NCI-H146 treated with DMSO at 0.1 percent for 48 hours (cell line): Measurements from ENCODE around the gene N4BP2L2.

Experiments used
- DNase-seq: peaks from one replicate; lab custom pipeline; 2025; ENCODE audit not compliant: unreplicated experiment; lab: John Stamatoyannopoulos, UW

N4BP2L2 gene

DNA sequence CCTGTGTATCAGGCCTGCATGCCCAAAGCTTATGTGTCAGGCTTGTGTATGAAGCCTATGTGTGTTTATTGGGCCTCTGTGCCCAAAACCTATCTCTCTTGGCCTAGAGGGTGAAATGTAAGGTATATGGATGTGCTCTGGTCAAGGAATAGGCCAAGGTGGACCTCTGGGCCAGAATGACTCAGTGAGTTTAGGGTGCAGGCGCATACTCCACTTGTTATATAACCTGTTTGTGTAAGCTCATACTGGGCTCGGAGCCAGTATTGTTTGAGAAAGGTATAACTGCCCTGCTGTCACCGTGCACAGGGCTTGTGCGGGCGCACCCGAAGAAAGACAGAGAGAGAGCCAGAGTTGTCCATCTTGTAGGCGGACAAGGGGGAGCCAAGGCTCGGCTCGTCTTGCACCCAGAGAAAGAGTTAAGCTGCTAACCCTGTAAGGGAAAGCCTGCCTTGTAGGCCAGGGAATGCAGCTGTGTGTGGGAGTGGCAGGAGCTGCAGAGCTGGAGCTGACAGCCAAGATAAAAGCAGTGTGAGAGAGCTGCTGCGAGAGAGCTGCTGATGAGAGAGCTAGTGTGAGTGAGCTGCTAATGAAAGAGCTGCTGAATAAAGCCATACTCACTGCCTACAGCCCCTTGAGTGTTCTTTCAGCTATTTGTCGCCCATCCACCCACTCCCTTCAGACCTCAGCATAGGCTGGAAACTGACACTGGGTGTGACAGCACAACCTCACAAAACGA, 67.2 kb downstream of the N4BP2L2 start:
- DNase-seq = no peak

DNA sequence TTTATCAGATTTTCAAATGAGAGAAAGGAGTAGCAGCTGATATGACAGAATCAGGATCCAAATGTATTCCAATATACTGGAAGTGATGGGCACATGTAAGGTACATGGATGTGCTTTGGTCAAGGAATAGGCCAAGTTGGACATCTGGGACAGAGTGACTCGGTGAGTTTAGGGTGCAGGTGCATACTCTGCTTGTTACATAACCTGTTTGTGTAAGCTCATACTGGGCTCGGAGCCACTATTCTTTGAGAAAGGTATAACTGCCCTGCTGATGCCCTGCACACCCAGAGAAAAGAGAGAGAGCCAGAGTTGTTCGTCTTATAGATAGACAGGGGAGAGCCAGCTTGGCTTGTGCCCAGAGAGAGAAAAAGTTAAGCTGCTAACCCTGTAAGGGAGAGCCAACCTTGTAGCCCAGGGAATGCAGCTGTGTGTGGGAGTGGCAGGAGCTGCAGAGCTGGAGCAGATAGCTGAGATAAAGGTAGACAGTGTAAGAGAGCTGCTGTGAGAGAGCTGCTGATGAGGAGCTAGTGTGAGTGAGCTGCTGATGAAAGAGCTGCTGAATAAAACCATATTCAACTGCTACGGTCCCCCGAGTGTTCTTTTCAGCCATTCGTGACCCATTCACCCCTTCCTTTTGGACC, 70.0 kb downstream of the N4BP2L2 start:
- no peak for DNase-seq

DNA sequence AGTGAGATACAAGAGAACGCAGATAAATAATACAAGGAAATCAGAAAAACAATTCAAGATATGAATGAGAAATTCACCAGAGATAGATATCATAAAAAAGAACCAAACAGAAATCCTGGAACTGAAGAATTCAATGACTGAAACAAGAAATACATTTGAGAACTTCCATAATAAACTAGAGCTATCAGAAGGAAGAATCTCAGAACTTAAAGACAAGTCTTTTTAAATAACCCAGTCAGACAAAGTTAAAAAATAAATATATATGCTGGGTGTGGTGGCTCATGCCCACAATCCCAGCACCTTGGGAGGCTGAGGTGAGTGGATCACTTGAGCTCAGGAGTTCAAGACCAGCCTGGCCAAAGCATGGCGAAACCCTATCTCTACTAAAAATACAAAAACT, 82.0 kb downstream of the N4BP2L2 start:
- no peak for DNase-seq

DNA sequence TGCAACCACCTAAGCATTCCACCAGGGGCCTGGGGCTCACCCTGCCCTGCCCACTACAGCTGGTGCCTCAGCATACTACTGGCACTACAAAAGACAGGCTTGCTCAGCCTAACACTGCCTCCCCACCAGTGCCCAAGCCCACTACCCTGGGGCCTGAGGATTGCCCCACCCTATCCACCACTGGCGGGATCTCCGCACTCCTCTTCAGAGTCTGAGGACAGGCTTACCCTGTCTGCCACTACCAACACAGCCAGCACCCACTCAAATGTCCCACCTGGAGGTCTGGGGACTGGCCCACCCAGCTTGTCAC, 83.0 kb downstream of the N4BP2L2 start:
- no peak for DNase-seq

DNA sequence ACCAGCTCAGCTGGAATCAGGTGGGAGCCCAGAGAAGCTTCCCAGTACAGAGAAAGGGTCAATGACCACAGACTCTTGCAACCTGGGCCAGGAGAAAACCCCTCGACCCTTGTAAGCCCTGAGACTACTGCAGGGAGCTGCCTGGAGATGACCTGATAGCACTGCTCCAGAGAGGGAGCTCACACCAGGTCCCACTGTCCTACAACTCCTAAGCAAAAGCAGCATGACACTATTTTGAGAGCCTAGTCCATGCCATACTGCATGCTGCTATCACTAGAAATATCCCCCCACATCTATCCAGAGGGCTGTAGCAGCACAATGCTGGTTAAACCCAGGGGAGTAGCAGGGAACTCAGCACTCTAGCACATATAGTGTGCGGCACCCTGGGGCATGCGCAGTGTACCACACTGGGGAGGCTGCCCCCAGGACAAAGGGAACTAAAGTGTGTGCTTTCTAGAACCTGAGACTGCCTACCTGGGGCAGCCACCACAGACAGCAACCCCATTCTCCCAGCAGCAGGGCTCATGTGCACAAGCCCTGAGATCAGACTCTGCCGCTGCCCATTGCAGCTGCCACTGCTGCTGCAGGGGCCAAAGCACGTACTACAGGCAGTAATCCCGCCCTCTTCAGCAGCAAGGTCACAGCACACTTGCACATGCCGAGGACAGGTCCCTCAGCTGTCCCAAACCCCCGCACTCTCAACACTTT, 83.6 kb downstream of the N4BP2L2 start:
- DNase-seq = no peak

DNA sequence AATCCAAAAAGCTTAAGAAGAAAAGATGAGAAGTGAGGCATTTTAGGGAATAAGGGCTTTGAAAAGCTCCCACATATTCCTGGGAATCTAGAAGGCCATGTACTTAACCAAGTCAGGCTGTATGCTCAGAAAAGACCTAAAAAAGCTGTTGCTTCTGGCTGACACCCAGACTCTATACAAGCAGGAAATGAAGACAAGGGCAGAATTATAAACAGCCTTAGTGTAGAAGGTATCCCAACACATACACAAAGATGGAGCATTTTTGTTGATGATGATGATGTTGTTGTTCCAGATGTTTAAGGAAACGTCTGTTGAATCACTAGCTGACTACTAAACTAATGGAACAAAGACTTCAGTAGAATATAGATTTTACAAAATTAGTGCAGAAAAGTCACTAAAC, 84.6 kb downstream of the N4BP2L2 start:
- DNase-seq = no peak

DNA sequence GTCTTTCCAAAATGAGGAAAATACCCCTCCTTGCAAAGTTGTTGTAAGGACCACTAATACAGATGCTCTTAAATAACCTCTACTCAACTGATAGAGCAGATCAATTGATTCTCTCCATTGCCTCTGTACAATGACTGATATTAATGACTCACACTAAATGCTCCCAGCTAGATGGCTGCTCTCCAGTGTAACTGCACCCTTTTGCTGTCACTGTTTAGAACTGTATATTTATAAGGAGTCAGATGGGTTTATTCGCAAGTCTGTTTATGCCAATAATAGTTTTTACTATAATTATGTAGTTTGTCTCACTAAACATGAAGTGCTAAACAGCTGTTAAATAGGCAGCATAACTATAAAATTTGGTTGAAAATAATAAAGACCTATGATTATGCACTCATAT, 89.6 kb downstream of the N4BP2L2 start:
- no peak for DNase-seq

DNA sequence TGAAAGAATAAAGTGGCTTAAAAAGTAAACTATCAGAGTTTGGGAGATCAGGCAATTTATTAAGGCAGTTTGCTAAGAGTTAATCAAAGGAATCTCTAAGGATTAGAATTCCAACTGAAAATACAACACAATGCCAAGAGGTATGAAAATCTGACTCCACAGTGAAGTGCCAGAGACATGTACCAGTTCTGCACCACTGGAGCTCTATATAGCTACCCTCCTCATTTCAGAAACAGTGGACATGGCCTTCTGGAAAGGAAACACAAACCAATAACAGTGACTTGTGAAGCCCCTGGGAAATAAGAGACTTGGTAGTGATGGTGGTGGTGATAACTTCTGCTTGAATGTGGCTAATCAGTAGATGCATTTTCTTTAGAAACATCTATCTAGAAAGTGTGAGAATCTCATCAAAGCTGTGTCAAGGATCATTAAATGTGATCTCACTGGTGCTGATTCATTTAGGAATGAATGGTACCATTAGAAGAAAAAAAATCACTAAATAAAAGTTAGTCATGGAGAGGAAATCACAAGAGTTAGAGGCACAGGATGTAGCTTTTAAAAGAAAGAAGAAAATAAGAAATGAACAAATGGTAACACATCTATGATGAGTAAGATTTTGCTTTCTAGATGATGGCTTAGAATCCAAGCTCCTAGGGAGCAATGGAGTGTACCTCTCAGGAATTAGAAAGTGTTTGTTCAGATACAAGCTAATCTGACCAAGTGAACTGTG, 90.5 kb downstream of the N4BP2L2 start:
- DNase-seq = no peak

DNA sequence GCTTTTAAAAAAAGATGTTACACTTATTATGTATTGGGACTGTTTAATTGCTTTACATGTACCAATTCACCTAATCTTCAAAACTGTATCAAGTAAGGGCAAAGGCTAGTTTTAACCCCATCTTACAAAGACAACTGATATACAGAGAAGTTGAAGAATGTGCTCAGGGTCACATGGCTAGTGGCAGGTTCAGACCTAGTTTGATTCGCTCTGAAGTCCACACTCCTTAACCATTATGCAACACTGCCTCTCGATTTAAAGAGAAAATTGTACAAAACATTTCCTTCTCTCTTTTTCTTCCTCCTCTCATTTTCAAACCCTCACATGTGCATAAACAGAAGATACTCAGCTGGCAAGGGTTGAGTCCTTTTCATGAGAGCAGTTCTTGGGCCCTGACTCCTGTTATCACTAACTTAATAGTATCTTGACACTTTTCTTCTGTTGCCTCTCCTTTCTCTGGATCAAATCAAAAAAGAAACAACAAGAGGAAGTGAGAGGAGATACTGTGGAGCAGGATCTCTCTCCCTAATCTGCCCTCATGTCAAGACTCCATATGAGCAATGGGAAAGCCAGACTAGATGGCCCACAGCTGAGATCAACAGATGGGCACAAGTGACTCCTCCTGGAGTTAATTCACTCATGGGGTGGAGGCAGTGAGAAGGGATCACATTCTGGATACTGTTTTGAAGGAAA, 91.7 kb downstream of the N4BP2L2 start:
- no peak for DNase-seq

DNA sequence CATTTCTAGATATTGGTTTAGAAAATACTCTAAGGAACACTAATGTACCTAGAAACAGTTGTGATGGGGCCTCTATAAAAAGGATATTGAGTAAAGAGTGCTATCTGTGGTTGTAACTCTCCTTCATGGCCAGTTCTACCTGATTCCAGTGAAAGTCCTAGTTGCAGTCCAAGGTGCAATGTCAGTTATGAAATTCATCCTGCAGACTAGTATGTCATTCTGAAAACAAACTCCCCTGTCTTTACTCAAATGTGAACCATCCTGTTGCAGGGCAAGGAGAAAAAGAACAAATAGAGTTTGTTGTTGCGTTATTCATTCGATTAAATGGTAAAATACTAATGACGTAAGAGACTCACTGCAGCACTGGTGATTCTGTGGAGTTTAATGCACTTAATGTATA, 92.4 kb downstream of the N4BP2L2 start:
- no peak for DNase-seq

DNA sequence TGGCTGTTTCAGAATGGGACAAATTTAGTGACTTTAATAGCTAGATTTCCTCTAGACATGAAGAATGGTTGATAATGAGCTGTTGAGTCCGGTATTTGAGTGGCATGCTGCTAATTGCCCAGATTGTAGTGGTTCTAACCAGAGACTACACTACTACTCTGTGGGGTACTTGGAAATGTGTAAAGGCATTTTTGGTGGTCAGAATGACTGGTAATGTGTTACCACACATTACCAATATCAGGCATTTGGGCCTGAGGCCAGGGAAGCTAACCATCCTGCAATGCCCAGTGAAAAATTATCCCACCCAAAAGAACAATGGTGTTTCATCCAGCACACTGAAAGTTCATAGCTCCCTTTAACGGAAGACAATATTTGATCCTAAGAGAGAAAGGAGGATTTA, 93.1 kb downstream of the N4BP2L2 start:
- no peak for DNase-seq

DNA sequence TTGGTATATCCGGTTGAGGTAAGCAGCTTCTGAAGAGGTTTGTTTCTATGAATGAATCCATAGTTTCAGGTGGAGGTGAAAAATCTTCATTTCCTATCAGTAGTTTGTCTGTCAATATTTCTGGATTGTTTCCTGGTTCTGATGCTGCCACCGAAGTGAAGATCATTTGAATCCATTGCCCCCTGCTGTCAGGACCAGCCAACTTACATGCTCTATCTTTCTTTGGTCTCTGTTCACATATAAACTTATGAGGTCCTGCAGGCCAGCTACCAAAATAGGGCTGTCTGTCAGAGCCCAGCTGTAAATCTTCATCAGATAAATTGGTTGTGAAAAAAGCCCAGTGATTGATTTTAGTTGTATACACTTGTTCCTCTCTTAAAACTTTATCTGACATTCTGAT, 95.5 kb downstream of the N4BP2L2 start:
- peak; percentile 1 for DNase-seq

DNA sequence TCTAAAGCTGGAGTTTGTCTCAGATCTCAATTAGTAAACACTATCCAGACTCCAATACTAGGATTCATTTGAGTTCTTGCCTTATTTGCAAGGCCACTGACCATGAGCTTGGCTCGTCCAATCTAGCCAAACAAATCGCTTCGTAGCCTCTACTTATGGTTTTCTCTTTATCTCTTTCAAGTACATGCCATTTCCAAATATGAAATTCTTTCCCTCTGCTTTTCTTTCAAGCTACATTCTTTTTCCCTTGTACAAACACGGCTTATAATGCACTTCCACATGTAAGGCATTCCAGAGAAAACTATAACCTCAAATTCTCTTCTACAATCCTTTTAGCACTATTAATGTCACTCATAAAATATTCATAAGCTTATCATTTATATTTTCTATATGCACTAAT, 99.7 kb downstream of the N4BP2L2 start:
- no peak for DNase-seq

DNA sequence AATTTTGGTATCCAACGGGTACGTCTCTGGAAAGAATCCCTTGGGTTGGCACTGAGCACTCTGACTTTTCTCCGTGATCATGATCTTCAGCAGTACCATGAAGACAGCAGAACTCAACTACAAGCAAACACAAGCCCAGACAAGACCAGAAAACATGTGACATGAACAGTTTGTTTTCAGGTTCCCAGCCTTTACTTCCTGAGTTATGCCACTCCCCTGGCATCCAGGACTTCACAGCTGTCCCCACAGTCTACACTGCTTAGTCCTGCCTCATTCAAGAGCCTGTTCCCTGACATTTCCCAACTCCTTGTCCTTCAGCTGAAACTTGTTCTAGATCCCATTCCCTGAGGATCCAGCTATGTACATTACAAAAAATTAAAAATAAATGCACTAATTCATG, 105.7 kb downstream of the N4BP2L2 start:
- DNase-seq = no peak

DNA sequence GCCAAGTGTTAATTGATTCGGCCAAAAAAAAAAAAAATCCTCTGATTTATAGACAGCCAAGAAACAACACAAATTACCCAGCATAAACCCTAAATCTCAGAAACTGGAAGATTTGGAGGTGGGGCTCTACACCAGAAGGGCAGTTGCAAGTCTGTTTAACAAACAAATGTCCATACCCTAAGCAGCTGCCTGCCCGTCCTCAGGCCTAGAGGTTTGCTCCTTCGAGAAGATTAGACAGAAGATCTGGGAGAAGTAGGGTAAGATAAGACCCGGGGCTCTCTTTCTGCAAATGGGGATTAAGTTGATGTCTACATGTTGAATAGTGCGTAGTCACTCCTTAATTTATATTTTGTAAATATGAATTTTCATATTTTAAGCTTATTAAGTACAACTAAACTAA, 107.2 kb downstream of the N4BP2L2 start:
- DNase-seq = no peak

DNA sequence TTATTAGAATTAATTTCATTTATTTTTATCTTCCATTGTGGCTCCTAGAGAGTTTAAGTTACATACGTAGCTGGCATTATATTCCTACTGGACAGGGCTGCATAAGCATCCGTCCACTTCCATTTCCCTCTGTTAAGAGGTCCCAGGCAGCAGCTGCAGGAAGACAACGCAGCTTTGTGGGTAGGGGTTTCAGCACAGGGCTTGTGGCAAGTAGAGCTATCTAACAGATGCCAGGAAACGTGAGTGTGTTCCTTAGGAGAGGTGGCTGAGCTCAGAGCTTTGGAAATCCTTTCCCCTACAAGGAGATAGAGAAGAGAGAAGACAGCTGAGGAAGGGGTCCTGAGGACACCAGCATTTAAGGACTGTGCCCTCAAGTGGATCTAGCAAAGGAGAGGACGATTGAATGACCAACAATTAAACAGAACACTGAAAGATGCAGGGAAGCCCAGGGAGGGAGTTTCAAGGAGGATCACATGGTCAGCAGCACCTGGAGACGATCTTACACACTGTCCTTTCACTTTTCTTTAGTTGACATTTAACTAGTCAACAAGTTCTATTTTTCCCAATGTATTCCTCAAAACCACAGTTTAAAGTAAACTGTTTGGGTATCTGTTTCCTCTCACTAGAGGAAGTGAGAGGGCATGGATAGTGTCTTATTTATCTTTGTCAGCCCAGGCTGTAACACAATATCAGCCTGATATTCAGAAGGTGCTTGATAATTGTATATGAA, 108.4 kb downstream of the N4BP2L2 start:
- DNase-seq = no peak

DNA sequence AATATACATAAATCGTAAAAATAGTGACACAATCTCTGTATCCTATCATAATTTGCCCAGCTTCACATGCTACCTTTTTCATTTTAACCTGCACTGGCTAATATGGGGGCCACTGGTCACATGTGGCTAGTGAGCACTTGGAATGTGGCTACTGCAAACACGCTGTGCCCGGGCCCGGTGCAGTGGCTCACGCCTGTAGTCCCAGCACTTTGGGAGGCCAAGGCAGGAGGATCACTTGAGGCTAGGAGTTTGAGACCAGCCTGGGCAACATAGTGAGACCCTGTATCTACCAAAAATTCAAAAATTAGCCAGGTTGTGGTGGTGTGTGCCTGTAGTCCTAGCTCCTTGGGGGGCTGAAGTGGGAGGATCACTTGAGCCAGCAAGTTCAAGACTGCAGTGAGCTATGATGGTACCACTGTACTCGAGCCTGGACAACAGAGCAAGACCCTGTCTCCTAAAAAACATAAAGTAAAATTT, 109.1 kb downstream of the N4BP2L2 start:
- no peak for DNase-seq

DNA sequence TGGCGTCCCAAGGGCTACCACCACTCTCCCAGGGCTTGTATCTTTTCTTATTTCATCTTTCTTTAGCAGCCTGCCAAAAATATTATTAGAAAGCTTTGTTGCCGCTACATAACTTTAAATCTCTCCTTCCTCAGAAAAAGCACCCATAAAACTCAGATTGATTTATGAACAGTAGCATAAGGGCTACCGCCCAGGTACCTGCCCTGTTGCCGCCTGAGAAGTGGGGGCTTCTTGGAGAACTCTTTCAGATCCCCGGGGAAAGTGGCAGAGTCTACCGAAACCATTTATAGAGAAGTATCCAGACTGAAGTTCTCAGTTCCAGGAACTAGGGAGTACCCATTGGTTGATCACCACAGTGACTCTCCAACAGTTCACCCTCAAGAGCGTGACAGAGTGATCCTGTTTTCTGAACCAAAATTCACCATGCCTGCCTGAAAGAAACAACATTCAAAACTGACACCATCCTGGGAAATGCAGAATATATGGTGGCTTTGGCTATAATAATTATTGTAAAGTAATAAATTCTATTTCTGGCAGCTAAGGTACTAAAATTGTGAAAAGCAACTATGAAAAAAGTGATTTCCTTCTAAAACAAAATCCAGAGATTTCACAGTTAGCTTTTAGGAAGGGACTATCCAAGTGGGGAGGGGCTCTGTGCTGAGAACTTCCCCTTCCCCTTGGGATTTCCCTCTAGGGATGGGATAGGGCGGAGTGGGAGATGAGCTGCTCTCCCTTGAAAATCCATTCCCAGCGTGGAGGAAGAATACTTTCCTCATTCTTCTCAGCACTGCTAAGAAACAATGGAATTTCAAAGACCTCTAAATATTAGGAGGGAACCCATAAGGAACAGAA, 109.8 kb downstream of the N4BP2L2 start:
- no peak for DNase-seq

DNA sequence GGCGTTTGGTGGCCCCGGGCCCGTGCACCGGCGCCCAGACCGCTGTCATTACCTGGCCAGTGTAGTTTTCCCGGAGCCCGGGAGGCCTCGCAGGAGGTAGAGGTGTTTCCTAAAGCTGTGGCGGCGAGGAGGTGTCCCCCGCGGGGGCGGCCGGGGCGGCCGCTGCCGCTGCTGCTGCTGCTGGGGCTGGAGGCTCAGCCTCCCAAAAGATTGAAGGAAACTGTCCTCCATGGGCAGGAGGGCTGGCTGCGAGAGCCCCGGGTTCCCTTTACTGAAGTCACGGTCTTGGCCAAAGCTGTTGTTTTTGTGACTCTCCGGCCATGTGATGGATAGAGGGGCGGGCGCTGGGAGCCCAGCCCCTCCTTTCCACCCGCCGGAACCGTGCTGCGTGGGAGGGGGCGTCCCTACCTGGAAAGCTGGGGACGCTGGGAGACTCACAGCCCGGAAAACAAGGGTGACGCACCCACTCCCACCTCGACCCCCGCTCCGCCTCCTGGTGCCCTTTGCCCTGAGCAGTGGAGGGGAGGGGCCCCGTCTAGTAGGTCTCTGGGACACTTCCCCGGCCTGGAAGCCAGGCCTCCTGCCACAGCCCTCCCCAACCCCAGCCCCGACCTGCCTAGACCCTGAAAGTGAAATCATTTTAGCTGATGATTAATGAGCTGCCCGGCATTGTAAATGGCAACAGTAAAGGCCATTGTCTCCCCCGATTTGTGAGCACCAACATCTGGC, 110.6 kb downstream of the N4BP2L2 start, which contains the start of gene N4BP2L1:
Gene N4BP2L1, minus strand, starts transcription at position 279 of the 729 bp plus-strand sequence. Its CDS starts 48 bp downstream, at position 231.
- peak; percentile 21 for DNase-seq
